GM23248 (cell line): Measurements from ENCODE around the gene CNKSR3. TPM values are rescaled to one million over a fixed set of nuclear protein-coding genes. Genes with fewer than 3 reads are reported as not detected.

Experiments
- DNase-seq: peaks from one replicate; pipeline ENCODE4 v3.0.0-alpha.2; 2015
- H2AFZ ChIP-seq: fragments of 200-600 bp; sonication (generic); 2 replicates; pipeline ENCODE4 v1.6.1; 2016; ENCODE audit warnings: antibody characterized with exemption
- H3F3A ChIP-seq: fragments of 200-600 bp; sonication (generic); 2 replicates; pipeline ENCODE4 v1.6.1; 2016; ENCODE audit warnings: mild to moderate bottlenecking, antibody characterized with exemption, mixed run types; ENCODE audit not compliant: insufficient read depth
- H3K27ac ChIP-seq: fragments of 200-600 bp; sonication (generic); 2 replicates; pipeline ENCODE4 v1.5.1; 2016; ENCODE audit warnings: mild to moderate bottlenecking
- H3K27me3 ChIP-seq: fragments of 200-600 bp; sonication (generic); replicated peaks from 2 replicates; pipeline ENCODE4 v1.6.1; 2016; ENCODE audit warnings: mild to moderate bottlenecking; ENCODE audit not compliant: insufficient read depth
- H3K36me3 ChIP-seq: fragments of 200-600 bp; sonication (generic); 2 replicates; pipeline ENCODE4 v1.6.1; 2016; ENCODE audit warnings: low read depth, mild to moderate bottlenecking
- H3K4me1 ChIP-seq: fragments of 200-600 bp; sonication (generic); 2 replicates; pipeline ENCODE4 v1.6.1; 2016; ENCODE audit warnings: mild to moderate bottlenecking; ENCODE audit not compliant: insufficient read depth
- H3K4me2 ChIP-seq: fragments of 200-600 bp; sonication (generic); one replicate; pipeline ENCODE4 v1.6.1; 2016; ENCODE audit warnings: mild to moderate bottlenecking; ENCODE audit not compliant: unreplicated experiment
- H3K4me3 ChIP-seq: fragments of 200-600 bp; sonication (generic); 2 replicates; pipeline ENCODE4 v1.5.1; 2016; ENCODE audit warnings: mild to moderate bottlenecking
- H3K79me2 ChIP-seq: fragments of 200-600 bp; sonication (generic); 2 replicates; pipeline ENCODE4 v1.6.1; 2016; ENCODE audit warnings: mild to moderate bottlenecking; ENCODE audit not compliant: insufficient read depth
- H3K9ac ChIP-seq: fragments of 200-600 bp; sonication (generic); 2 replicates; pipeline ENCODE4 v1.6.1; 2016; ENCODE audit warnings: mild to moderate bottlenecking
- H3K9me2 ChIP-seq: fragments of 200-600 bp; sonication (generic); 2 replicates; pipeline ENCODE4 v1.6.1; 2016; ENCODE audit warnings: mixed run types, mild to moderate bottlenecking, moderate library complexity; ENCODE audit not compliant: insufficient read depth
- H3K9me3 ChIP-seq: fragments of 200-600 bp; sonication (generic); one replicate; pipeline ENCODE4 v1.6.1; 2017; ENCODE audit warnings: low read depth
- H4K20me1 ChIP-seq: fragments of 200-600 bp; sonication (generic); 2 replicates; pipeline ENCODE4 v1.6.0; 2016; ENCODE audit not compliant: insufficient read depth
- EZH2 ChIP-seq: fragments of 200-600 bp; sonication (generic); IDR thresholded peaks from 2 replicates; pipeline ENCODE4 v1.6.1; 2018; ENCODE audit warnings: antibody characterized with exemption, mild to moderate bottlenecking; ENCODE audit not compliant: insufficient read depth, poor library complexity, severe bottlenecking
- EZH2phosphoT487 ChIP-seq: fragments of 200-600 bp; sonication (generic); IDR thresholded peaks from 2 replicates; pipeline ENCODE4 v1.6.1; 2018; ENCODE audit warnings: antibody characterized with exemption, moderate library complexity, mild to moderate bottlenecking, low read depth; ENCODE audit not compliant: insufficient read depth
- WGBS, 2 experiments: methylation state at CpG; one replicate each; pipeline ENCODE4 v1.1.6; 2015 to 2017; ENCODE audit warnings: low lambda C conversion rate in 2 of 2, low coverage in 1 of 2; ENCODE audit errors: missing lambda C conversion rate in 2 of 2; 5-methylcytosine and 5-hydroxymethylcytosine counted together
- in situ Hi-C: fragments of 300-500 bp; cut with MboI; formaldehyde crosslinking; loops from 2 replicates; pipeline ENCODE4 v1.15.0; 2020
- polyA plus RNA-seq: library from polyadenylated mRNA; unstranded; fragments of >200 nt; fragmentation: Nextera tagmentation; extraction: Ambion mirVana; gene quantifications from 2 replicates; pipeline ENCODE4 v1.2.1, GENCODE V29; 2016
- total RNA-seq: library from RNA; depleted of rRNA; stranded (reverse); fragments of >200 nt; shearing (Covaris generic); gene quantifications from 2 replicates; pipeline ENCODE4 v1.2.3, GENCODE V29; 2014

Gene CNKSR3
- total and polyA plus RNA-seq, 2 experiments from 2014 or later, result 1.7 to 1.9 TPM

DNA sequence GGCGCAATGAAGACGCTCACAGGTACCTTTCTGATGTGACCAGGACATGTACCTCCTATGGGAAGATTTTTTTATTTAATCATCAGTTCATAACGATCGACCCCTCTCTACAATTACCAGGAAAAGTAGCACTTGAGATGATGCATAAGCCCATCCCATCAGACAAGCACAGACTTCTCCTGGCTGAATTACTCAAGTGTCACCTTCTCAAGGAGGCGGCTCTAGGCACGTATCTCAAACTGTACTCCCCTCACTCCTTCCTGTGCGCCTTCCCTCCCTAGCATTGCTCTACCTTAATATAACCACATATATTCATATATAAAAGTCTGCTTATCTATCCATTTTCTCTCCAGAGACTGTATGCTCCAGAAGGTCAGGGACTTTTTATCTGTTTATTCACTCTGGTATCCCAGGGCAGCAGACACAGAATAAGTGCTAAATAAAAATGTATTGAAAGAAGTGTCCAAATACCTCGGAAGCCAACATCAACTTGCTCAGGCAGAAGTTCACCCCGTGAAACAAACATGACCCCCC is 71.5 kb downstream of the CNKSR3 start:
- in situ Hi-C loops, result no loop called here
- Histone ChIP-seq H3K79me2 (no peaks in the 10 kb centered on the region), H3K36me3 (no peaks in the 10 kb centered on the region), H3K4me3 (no peak overlapping the region), H3K4me2 (no peak overlapping the region), H3F3A (no peaks in the 10 kb centered on the region), H3K27me3 (no peaks in the 10 kb centered on the region), H3K9me2 (no peaks in the 10 kb centered on the region), H3K9me3 (no peaks in the 10 kb centered on the region), H3K27ac (no peak overlapping the region), H3K9ac (no peak overlapping the region), H2AFZ (no peak overlapping the region), H4K20me1 (no peaks in the 10 kb centered on the region), H3K4me1 (no peaks in the 10 kb centered on the region)
- TF ChIP-seq EZH2phosphoT487 (no peak), EZH2 (no peak)
- 94 to 95% methylated on average over 8 to 9 of the region's 9 CpGs for WGBS, 2 experiments
- no peak for DNase-seq

DNA sequence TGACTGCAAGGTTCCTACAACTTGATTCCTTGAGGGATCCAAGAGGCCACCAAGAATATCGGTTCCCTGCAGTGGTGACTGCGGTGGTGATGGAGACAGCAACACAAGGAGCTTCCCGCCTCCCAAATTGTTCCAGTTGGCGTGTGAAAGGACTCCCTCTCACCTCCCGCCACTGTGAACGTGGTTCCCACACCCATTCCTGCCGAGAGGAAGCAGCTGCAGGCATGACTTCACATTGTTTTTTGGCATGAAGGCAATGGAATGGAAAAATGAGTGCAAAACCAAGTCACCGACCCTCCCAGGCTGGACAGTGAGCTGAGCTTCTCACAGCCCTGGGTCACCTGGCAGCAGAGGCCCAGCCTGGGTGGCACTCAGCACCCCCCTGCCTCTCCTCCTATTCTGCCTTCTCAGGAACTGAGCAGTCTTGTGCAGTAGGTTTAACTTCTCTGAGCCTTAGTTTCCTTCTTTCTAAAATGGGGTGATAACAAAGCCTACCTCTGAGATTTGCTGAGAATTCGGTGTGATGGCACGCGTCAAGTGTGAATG is 75.0 kb downstream of the CNKSR3 start:
- no peaks in the 10 kb centered on the region for H3K9me2 ChIP-seq
- H3K4me3 ChIP-seq, result no peak overlapping the region
- H3F3A ChIP-seq, result no peaks in the 10 kb centered on the region; the same call in 1 of the 2 replicates
- no peak overlapping the region for H3K9ac ChIP-seq
- H3K27ac ChIP-seq, result no peak overlapping the region
- H3K9me3 ChIP-seq, result no peaks in the 10 kb centered on the region
- no peaks in the 10 kb centered on the region for H4K20me1 ChIP-seq
- TF ChIP-seq EZH2 (no peak), EZH2phosphoT487 (no peak)
- no peak overlapping the region for H2AFZ ChIP-seq
- no peaks in the 10 kb centered on the region for H3K36me3 ChIP-seq
- no peaks in the 10 kb centered on the region for H3K79me2 ChIP-seq
- 93 to 96% methylated on average over 11 of the region's 11 CpGs for WGBS, 2 experiments
- H3K27me3 ChIP-seq, result no peaks in the 10 kb centered on the region
- H3K4me1 ChIP-seq, result peaks cover 9% of the 10 kb centered on the region
- no peak for DNase-seq
- H3K4me2 ChIP-seq, result no peak overlapping the region
- in situ Hi-C loops, result no loop called here

DNA sequence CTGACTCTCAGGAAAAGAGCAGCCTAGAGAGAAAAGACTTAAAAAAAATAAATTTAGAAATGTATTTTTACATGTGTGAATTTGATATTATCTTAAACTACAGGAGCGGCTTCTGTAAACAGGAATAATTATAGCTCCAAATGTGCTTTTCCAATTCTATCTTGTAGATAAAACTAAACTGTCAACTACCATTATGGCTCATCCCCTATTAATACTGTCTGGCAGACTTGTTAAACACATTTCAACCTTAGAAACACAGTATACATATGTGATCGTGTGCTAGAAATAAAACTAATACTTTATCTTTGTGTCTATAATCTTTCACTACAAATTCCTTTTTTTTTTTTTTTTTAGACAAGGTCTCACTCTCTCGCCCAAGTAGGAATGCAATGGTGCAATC is 75.8 kb downstream of the CNKSR3 start:
- TF ChIP-seq EZH2, result no peak
- TF ChIP-seq EZH2phosphoT487, result no peak
- no peak overlapping the region for H2AFZ ChIP-seq
- in situ Hi-C loops, result no loop called here

DNA sequence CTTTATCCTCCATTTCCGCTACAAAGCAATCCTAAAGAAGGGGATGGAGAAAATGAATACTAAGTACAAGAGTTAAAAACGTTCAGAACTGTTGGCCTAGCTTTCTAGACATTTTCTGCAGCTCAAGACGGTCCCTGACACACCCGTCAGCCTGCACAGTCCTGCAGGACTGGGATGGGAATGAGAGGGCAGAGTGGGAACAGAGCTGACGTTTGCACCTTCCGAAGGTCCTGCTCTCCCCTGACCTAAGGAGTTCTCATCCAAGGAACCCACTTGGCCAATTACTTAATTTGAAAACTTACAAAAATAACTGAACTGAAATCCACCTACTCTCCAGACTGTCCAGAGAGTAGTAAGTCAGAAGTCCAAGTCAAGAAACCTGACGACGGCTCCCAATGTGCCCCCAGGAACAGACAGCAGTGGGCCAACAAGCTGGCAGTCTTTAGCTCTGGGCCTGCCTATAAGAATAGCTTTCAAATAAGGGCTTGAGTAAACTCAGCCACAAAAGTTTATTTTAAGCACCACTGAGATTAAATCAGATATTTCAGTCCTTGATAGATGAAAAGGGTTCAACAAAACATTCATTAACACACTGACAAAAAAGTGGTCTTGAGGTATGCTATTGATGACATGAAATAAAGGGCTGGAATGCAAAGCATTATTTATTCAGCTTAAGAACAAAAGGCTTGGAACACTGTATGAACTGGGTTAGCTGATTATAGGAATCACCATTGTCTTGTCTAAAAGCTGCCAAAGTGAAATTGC is 76.8 kb downstream of the CNKSR3 start:
- DNase-seq, result no peak
- Histone ChIP-seq H3K9me2 (no peaks in the 10 kb centered on the region), H3K4me1 (peaks cover 17% of the 10 kb centered on the region), H3K36me3 (no peaks in the 10 kb centered on the region), H3K4me2 (no peak overlapping the region), H2AFZ (no peak overlapping the region; the same call in 1 of the 2 replicates), H3K27ac (no peak overlapping the region), H3K4me3 (no peak overlapping the region), H3K9ac (no peak overlapping the region), H3K79me2 (no peaks in the 10 kb centered on the region), H3F3A (no peaks in the 10 kb centered on the region; the same call in 1 of the 2 replicates), H3K27me3 (no peaks in the 10 kb centered on the region), H4K20me1 (no peaks in the 10 kb centered on the region), H3K9me3 (no peaks in the 10 kb centered on the region)
- in situ Hi-C loops, result no loop called here
- TF ChIP-seq EZH2phosphoT487 (no peak), EZH2 (no peak)
- 93 to 95% methylated on average over 8 of the region's 8 CpGs for WGBS, 2 experiments

More for the DNA sequence above, 75.8 kb downstream of the CNKSR3 start:
- Histone ChIP-seq H3K9ac (no peak overlapping the region), H3K4me3 (no peak overlapping the region), H3K27me3 (no peaks in the 10 kb centered on the region), H3K4me1 (peaks cover 9% of the 10 kb centered on the region), H3K27ac (no peak overlapping the region), H3K9me2 (no peaks in the 10 kb centered on the region), H3K36me3 (no peaks in the 10 kb centered on the region), H3F3A (no peaks in the 10 kb centered on the region; the same call in 1 of the 2 replicates), H4K20me1 (no peaks in the 10 kb centered on the region), H3K4me2 (no peak overlapping the region), H3K9me3 (no peaks in the 10 kb centered on the region), H3K79me2 (no peaks in the 10 kb centered on the region)
- WGBS, 2 experiments, result 97 to 100% methylated on average over 3 of the region's 3 CpGs
- no peak for DNase-seq
